Esophagus muscularis mucosa (tissue), 4 donors: ENCODE data around the gene AIPL1. TPM values are rescaled to one million over a fixed set of nuclear protein-coding genes. Genes with fewer than 3 reads are reported as not detected.

Experiments used
- DNase-seq: peaks from one replicate; pipeline ENCODE4 v3.0.0-alpha.2; 2017; ENCODE audit errors: extremely low spot score
- H3K27ac ChIP-seq, 4 donors: fragments of 200-600 bp; sonication (generic); replicated peaks in 1 of 4; 1 replicate in 3 of 4; 2 replicates in 1 of 4; pipeline ENCODE4 v1.5.1; 2016 to 2019; ENCODE audit warnings: mild to moderate bottlenecking in 1 of 4
- H3K27me3 ChIP-seq, 4 donors: fragments of 200-600 bp; sonication (generic); one replicate each; pipeline versions ENCODE4 v1.5.1 to v1.6.0; 2016 to 2019
- H3K36me3 ChIP-seq, 4 donors: fragments of 200-600 bp; sonication (generic); one replicate each; pipeline ENCODE4 v1.5.1; 2016 to 2019
- H3K4me1 ChIP-seq, 4 donors: fragments of 200-600 bp; sonication (generic); one replicate each; pipeline ENCODE4 v1.5.1; 2016 to 2019
- H3K4me3 ChIP-seq, 4 donors: fragments of 200-600 bp; sonication (generic); 1 replicate in 2 of 4; 2 replicates in 2 of 4; pipeline ENCODE4 v1.5.1; 2016 to 2019; ENCODE audit warnings: mild to moderate bottlenecking in 4 of 4, moderate library complexity in 1 of 4
- H3K9me3 ChIP-seq, 4 donors: fragments of 200-600 bp; sonication (generic); 1 replicate in 3 of 4; 2 replicates in 1 of 4; pipeline ENCODE4 v1.5.1; 2016 to 2019
- EP300 ChIP-seq: sonication (generic); formaldehyde crosslinking; IDR thresholded peaks from one replicate; pipeline ENCODE4 v1.6.1; 2017; ENCODE audit warnings: antibody characterized with exemption
- POLR2A ChIP-seq: fragments of 450-650 bp; IDR thresholded peaks from one replicate; pipeline ENCODE4 v1.6.1; 2017; ENCODE audit warnings: antibody characterized with exemption, moderate library complexity, mild to moderate bottlenecking, low read depth
- POLR2AphosphoS5 ChIP-seq, 2 donors: sonication (generic); formaldehyde crosslinking; IDR thresholded peaks; one replicate each; pipeline ENCODE4 v1.6.1; 2017; ENCODE audit warnings: antibody characterized with exemption in 2 of 2
- WGBS: methylation state at CpG from one replicate; pipeline ENCODE4 v1.1.5; 2018; 5-methylcytosine and 5-hydroxymethylcytosine counted together
- intact Hi-C: fragments of 100-400 bp; cut with DNase I; formaldehyde crosslinking; loops from one replicate; pipeline ENCODE4 v1.15.1; 2023
- total RNA-seq, 4 donors: library from RNA; depleted of rRNA; stranded (reverse); fragments of >200 nt; gene quantifications; one replicate each; pipeline versions ENCODE4 v1.1.0 to v1.2.1, GENCODE V29; 2016
- TF ChIP-seq, protein P1 (sequence below), 3 experiments: fragments of 200-600 bp in 2 of 3; fragments of 450-650 bp in 1 of 3; sonication (generic) in 2 of 3; IDR thresholded peaks; one replicate each; pipeline ENCODE4 v1.5.1; 2017 to 2019; ENCODE audit warnings: antibody characterized with exemption in 3 of 3, mild to moderate bottlenecking in 2 of 3, moderate library complexity in 1 of 3

AIPL1 gene
- total RNA-seq, 4 donors from 2014 or later = not detected

DNA sequence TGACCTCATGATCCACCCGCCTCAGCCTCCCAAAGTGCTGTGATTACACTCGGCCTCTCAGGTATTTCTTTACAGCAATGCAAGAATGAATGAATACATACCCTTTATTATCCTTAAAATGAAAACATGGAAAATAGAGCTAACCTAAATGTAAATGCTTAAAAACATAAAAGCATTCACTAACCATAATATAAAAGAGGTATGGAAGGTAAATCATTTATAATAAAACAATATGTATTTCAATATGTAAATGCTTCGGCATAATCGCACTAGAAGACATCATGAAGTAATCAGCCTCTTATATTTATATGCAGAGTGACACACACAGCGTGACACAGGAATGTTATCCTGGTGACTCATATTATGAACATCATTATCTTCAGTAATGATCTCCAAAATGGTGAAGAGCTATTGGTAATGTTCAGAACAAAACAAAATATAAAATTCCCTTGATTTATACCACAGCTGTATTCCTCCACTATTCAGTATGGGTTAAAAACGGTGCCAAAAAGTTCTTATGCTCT lies 53.9 kb downstream of the AIPL1 start:
- no peak for TF ChIP-seq POLR2A
- no peak for TF ChIP-seq POLR2AphosphoS5 (IDR thresholded peaks at IDR 0.05)
- TF ChIP-seq, protein P1, sequence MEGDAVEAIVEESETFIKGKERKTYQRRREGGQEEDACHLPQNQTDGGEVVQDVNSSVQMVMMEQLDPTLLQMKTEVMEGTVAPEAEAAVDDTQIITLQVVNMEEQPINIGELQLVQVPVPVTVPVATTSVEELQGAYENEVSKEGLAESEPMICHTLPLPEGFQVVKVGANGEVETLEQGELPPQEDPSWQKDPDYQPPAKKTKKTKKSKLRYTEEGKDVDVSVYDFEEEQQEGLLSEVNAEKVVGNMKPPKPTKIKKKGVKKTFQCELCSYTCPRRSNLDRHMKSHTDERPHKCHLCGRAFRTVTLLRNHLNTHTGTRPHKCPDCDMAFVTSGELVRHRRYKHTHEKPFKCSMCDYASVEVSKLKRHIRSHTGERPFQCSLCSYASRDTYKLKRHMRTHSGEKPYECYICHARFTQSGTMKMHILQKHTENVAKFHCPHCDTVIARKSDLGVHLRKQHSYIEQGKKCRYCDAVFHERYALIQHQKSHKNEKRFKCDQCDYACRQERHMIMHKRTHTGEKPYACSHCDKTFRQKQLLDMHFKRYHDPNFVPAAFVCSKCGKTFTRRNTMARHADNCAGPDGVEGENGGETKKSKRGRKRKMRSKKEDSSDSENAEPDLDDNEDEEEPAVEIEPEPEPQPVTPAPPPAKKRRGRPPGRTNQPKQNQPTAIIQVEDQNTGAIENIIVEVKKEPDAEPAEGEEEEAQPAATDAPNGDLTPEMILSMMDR (IDR thresholded peaks at IDR 0.05) = no peak
- TF ChIP-seq EP300 = no peak
- Histone ChIP-seq H3K27ac (no peak overlapping the region), H3K36me3 (no peaks in the 10 kb centered on the region), H3K9me3 (peaks cover 0 to 17% (median 3%) of the 10 kb centered on the region in 4 donors), H3K4me1 (no peaks in the 10 kb centered on the region), H3K4me3 (no peak overlapping the region), H3K27me3 (peaks cover 0 to 43% (median 0%) of the 10 kb centered on the region in 4 donors)
- intact Hi-C loops = no loop called here
- no peak for DNase-seq
- WGBS = 88% methylated on average over 6 of the region's 6 CpGs

DNA sequence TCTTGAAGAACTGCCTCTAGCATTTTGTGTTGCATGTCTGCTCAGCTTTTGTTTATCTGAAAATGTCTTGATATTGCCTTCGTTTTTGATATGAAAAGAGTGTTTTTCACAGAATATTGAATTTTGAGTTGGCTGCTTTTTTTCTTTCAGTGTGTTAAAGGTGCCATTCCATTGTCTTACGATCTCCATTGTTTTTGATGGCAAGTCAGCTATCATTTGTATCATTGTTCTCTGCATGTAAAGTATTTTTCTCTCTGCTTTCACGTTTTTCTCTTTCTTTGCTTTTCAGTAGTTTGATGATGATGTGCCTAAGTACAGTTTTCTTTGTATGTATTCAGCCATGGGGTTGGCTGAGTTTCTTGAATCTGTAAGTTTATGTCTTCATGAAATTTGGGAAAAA lies 57.0 kb downstream of the AIPL1 start:
- Histone ChIP-seq H3K9me3 (peaks cover 0 to 17% (median 3%) of the 10 kb centered on the region in 4 donors), H3K36me3 (no peaks in the 10 kb centered on the region), H3K27me3 (peaks cover 0 to 48% (median 0%) of the 10 kb centered on the region in 4 donors), H3K27ac (no peak overlapping the region), H3K4me1 (peaks cover 0 to 4% (median 0%) of the 10 kb centered on the region in 4 donors), H3K4me3 (no peak overlapping the region)
- 72% methylated on average over 3 of the region's 3 CpGs for WGBS
- intact Hi-C loops = no loop called here
- TF ChIP-seq EP300 = no peak
- TF ChIP-seq POLR2AphosphoS5 (IDR thresholded peaks at IDR 0.05) = no peak
- TF ChIP-seq, protein P1 (IDR thresholded peaks at IDR 0.05) = no peak
- TF ChIP-seq POLR2A = no peak
- DNase-seq = no peak

DNA sequence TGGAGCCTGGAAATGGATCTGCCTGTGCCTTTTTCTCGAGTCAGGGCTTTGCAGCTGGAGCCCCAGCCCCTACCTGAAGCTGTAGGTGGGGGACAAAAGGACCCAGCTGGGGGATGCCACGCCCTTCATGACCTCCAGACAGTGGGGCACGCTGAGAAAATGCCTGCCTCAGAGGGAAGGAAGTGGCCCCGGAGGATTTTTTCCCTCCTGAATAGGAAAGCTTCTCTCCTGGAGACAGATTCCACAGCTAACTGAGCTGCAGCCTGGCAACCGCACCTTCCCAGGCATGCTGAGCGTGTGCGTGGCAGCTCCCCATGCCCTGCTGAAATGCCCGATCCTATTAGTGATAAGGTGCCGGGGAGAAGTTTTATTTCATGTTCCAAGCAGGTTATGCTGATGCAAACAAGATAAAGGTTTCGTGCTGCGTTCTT lies 58.0 kb downstream of the AIPL1 start:
- Histone ChIP-seq H3K27ac (no peak overlapping the region), H3K27me3 (peaks cover 0 to 39% (median 0%) of the 10 kb centered on the region in 4 donors), H3K4me3 (no peak overlapping the region), H3K9me3 (peaks cover 0 to 17% (median 3%) of the 10 kb centered on the region in 4 donors), H3K4me1 (peaks cover 0 to 4% (median 0%) of the 10 kb centered on the region in 4 donors), H3K36me3 (no peaks in the 10 kb centered on the region)
- DNase-seq = no peak
- TF ChIP-seq, protein P1 (IDR thresholded peaks at IDR 0.05) = no peak
- TF ChIP-seq POLR2AphosphoS5 (IDR thresholded peaks at IDR 0.05) (no peak), POLR2A (no peak), EP300 (no peak)
- intact Hi-C loops = no loop called here
- WGBS = 70% methylated on average over 11 of the region's 11 CpGs

DNA sequence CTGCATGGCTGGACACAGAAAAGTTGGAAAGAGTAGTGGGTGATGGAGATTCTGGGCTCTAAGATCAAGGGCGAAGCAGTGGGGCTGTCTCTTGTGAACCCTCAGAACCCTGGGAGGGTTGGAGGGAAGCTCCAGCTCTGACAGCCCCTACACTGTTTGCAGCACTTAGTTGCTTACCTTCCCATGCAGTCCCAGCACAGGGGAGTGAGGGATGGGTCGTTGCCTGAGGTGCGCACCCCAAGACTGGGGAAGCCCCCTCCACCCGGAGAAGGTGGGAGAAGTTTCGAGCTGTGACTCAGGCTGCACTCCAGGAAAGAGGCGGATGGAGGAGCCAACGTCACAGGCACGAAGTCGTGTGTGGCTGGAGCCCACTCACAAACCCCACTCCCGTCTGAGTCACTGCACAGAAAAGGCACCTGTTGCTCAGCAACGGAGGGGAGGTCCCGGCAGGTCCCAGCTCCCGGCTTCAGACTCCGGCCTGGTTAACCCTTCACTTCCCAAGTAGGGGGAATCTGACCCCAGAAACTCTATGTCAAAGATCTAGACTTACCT lies 60.1 kb downstream of the AIPL1 start:
- DNase-seq = peak; percentile 81
- Histone ChIP-seq H3K27ac (no peak overlapping the region), H3K4me1 (peaks cover 0 to 4% (median 0%) of the 10 kb centered on the region in 4 donors), H3K4me3 (no peak overlapping the region), H3K9me3 (peaks cover 0 to 17% (median 3%) of the 10 kb centered on the region in 4 donors), H3K27me3 (peaks cover 0 to 36% (median 0%) of the 10 kb centered on the region in 4 donors), H3K36me3 (no peaks in the 10 kb centered on the region)
- TF ChIP-seq POLR2AphosphoS5 (IDR thresholded peaks at IDR 0.05) = no peak
- TF ChIP-seq POLR2A = no peak
- TF ChIP-seq, protein P1 (IDR thresholded peaks at IDR 0.05) = no peak
- no peak for TF ChIP-seq EP300
- intact Hi-C loops = no loop called here
- WGBS = 7% methylated on average over 13 of the region's 14 CpGs
